Renal cortex interstitium (tissue), 15 donors: ENCODE measurements around the gene WNT8B. TPM values are rescaled to one million over a fixed set of nuclear protein-coding genes. Genes with fewer than 3 reads are reported as not detected.

Experiments
- DNase-seq, 11 donors: peaks; one replicate each; pipeline ENCODE4 v3.0.0-alpha.2; 2013; ENCODE audit warnings: low read depth in 9 of 11, low spot score in 4 of 11; ENCODE audit errors: extremely low read depth in 1 of 11
- long read RNA-seq, 16 experiments: transcript quantifications; one replicate each; lab custom pipeline, GENCODE V29; 2026
- polyA plus RNA-seq, 3 donors: library from polyadenylated mRNA; unstranded; fragments of 120-200 nt; gene quantifications; one replicate each; pipeline ENCODE4 v1.2.1, GENCODE V29; 2013; ENCODE audit not compliant: insufficient read length in 3 of 3

Gene WNT8B, protein sequence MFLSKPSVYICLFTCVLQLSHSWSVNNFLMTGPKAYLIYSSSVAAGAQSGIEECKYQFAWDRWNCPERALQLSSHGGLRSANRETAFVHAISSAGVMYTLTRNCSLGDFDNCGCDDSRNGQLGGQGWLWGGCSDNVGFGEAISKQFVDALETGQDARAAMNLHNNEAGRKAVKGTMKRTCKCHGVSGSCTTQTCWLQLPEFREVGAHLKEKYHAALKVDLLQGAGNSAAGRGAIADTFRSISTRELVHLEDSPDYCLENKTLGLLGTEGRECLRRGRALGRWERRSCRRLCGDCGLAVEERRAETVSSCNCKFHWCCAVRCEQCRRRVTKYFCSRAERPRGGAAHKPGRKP
- under 1 TPM; 0.82 to 0.97 (median 0.92) TPM for polyA plus RNA-seq
- long read RNA-seq, donor 1: 0 reads
- long read RNA-seq, donor 2: 0 reads
- long read RNA-seq, donor 3: 0 reads
- long read RNA-seq, donor 4: 0 reads
- long read RNA-seq, donor 5: 0 reads
- long read RNA-seq, donor 6, partial matches to known transcripts: 292 of 536 reads
- long read RNA-seq, donor 6, other reads (novel, unspliced or antisense): 244 of 536 reads
- long read RNA-seq, donor 7: 0 reads
- long read RNA-seq, donor 8, partial matches to known transcripts: 574 of 1,042 reads
- long read RNA-seq, donor 8, other reads (novel, unspliced or antisense): 468 of 1,042 reads
- long read RNA-seq, donor 9: 0 reads
- long read RNA-seq, donor 10: 0 reads
- long read RNA-seq, donor 11: 0 reads
- long read RNA-seq, donor 12: 0 reads
- long read RNA-seq, donor 13: 0 reads
- long read RNA-seq, donor 14: 0 reads
- long read RNA-seq, donor 15: 0 reads
- long read RNA-seq, donor 16: 0 reads

- no peak for DNase-seq
These were observed at the start of gene WNT8B for GRCh38 chr10:100462709-100463108. TSS of gene WNT8B (plus strand) at chr10:100463009. CDS start at chr10:100463169, 160 bp downstream.

- DNase-seq: no peak
These were observed 49.6 kb upstream of the WNT8B start for GRCh38 chr10:100413173-100413572.

- DNase-seq: no peak
These were observed 42.8 kb upstream of the WNT8B start for GRCh38 chr10:100419911-100420449.

DNA sequence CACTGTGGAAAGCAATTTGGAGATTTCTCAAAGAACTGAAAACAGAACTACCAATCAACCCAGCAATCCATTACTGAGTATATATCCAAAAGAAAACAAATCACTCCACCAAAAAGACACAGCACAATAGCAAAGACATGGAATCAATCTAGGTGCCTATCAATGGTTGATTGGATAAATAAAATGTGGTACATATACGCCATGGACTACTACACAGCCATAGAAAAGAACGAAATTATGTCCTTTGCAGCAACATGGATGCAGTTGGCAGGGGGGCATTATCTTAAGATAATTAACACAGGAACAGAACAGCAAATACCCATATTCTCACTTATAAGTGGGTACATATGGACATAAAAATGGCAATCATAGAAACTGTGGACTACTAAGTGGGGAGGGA is 35.4 kb upstream of the WNT8B start:
- DNase-seq: no peak

DNA sequence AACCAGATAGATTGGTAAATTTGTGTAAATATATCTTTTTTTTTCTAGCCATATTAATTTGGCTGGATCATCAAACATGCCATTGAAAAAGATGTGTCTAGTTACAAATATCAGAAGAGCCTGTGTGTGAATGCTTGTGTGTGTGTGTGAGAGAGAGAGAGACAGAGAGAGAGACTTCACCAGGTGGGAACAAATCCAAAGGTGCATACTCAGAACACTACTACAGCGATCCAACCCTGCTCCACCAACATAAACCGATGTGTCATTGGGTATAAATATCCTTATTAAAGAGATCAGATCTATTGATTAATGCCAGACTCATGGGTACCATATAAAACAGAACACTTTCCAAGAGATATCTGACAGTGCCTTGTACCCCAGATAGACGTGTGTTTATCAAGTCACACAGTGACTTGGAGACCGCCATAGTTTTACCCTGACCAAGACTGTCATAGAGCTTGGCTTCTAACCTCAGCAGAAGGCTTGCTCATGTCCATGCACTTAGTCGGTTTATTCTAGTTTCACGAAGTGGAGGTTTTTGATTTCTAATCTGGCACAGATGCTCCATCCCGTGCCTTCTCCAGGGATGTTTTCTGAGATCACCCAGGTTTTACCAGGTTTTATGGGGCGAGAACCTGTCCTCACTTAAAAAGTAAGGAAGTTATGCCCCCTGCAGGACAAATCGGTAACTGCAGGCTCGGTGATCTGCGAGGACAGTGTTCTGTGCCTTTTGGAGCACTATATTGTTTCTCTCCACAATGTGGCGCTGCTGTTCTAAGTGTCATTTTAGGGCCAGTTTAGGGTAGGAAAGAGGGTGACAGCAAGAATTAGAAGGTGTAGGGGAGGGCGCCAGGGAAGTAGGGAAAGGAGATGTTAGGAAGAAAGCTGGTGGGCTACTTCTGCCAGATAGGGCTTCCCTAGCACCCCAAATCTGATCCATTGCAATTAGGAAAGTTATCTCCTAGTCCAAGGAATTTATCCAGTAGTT is 29.3 kb upstream of the WNT8B start:
- peak; percentile 79 to 96 (median 90) for DNase-seq

- no peak for DNase-seq
These were observed 26.6 kb upstream of the WNT8B start for GRCh38 chr10:100436255-100436654.

DNA sequence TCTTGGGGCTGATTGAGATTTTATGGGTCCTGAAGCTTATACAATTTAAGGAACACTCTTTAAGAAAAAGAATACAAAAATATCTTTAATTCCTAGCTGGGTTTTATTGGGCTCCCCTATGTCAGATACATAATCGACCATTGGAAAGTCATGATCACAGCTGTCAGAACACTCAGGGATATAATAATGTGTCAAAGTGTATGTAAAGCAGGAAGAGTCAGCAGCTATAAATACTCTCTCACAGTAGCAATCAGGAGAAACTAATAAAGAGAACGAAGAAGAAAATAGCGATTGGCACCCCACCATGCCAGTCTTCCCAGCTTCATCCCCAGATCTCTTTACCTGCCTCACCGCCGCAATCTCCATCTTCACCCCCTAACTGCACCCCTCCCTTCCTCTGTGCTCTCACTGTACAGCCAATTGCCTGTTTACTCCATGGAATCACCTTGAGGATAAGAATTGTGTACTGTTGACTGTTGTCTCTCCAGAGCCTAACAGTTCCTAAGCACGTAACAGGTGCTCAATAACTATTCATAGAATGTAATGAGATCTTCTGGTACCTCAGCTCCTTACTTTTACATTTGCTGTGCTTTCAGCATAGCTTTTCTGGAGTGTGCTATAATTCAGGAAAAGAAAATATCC is 24.0 kb upstream of the WNT8B start:
- no peak for DNase-seq

GRCh38 chr10:100442548-100442947 is 20.3 kb upstream of the WNT8B start:
- DNase-seq: no peak

DNA sequence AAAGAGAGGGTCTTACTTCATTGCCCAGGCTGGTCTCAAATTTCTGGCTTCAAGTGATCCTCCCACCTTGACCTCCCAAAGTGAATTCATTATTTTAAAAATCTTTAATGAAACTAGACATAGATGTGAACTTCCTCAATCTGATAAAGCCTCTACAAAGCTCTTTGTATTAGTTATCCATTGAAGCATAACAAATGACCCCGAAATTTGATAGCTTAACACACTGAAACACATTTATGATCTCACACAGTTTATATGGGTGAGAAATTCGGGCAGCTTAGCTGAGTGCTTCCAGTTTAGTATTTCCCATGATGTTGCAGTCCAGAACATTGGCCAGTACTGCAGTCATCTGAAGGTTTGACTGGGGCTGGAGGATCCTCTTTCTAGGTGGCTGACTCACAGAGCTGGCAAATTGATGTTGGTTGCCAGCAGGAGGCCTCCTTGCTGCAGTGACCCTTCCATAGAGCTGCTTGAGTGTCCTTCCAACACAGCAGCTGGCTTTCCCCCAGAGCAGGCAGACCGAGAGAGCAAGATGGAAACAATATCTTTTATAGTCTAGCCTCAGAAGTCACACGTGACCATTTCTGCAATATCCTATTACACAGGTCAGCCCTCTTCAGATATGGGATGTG is 16.6 kb upstream of the WNT8B start:
- no peak for DNase-seq

DNA sequence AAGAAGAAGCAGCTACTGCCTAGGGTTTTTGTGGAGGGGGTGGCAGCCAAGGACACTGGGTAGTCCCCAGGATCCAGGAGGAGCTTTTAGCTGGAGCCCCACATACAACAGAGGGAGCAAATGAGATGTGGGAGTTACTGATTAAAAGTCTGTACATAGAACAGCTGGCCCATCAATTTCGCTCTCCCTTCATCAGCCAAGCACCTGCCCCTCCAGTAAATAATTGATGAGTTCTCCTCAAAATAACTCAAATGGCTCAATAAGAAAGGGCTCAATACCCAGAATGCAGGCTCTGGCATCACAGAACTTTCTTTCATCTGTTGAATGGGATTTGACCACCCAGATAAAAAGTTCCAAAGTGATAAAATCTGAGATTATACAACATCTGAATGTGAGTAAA is 15.1 kb upstream of the WNT8B start:
- DNase-seq: no peak

DNA sequence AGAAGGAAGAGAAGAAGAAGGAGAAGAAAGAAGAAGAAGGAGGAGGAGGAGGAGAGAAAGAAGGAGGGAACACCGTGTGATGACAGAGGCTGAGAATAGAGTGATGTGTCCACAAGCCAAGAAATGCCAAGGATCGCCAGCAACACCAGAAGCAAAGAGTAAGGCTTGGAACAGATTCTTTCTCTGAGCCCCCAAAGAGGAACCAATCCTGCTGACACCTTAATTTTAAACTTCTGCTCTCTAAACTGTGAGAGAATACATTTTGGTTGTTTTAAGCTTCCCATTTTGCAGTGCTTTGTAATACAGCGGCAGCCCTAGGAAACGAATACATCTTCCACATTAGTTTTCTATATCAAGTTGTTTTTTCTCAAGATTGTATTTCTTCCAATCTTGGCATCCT is 13.9 kb upstream of the WNT8B start:
- DNase-seq: no peak

GRCh38 chr10:100468322-100468721 is 5.5 kb downstream of the WNT8B start:
- DNase-seq: no peak

- DNase-seq: no peak
These were observed 6.2 kb downstream of the WNT8B start for GRCh38 chr10:100468978-100469377.

GRCh38 chr10:100469756-100470155 is 6.9 kb downstream of the WNT8B start:
- no peak for DNase-seq

DNA sequence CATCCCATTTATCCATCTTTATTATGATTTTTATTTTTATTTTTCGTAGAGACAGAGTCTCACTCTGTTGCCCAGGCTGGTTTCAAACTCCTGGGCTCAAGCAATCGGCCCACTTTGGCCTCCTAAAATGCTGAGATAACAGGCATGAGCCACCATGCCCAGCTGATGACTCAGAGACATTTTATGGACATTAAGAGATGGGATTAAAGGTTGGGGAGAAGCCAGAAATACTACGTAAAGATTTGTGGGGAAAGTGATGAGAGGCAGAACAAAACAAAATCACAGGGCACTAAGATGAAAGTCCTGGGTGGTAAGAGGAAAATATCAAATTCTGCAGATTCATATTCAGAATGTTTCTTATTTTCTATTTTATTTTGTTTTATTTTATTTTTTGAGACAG is 7.6 kb downstream of the WNT8B start:
- no peak for DNase-seq

GRCh38 chr10:100477970-100478369 is 15.2 kb downstream of the WNT8B start:
- DNase-seq: no peak

DNA sequence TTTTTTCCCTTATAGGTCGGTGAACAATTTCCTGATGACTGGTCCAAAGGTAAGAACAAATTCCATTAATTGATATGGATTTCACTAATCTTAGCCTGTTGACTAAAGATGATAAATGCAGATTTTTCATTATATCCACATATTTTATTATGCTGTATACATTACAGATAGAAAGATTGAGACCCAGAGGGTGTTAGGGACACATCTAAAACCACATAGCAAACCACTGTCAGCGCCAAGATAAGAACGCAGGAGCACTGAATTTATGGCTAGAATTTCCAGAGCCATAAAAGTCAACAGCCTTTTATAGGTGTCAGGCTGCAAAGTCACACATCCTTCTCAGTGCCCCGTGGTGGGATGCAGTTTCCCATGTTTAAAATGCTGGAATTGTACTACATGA is 16.2 kb downstream of the WNT8B start:
- DNase-seq: no peak

- DNase-seq: no peak
These were observed 17.2 kb downstream of the WNT8B start for GRCh38 chr10:100480002-100480401.
